MM.1S (cell line): ENCODE data around the gene ARHGEF10L.

Source experiments
- EZH2 ChIP-seq: fragments of 300-600 bp; sonication (generic); optimal IDR thresholded peaks from 2 replicates; pipeline ENCODE3; 2017; ENCODE audit warnings: low read depth, mild to moderate bottlenecking, antibody characterized with exemption, low read length, mixed read lengths
- EZH2phosphoT487 ChIP-seq: fragments of 300-600 bp; sonication (generic); IDR thresholded peaks from 2 replicates; pipeline ENCODE4 v1.6.1; 2018; ENCODE audit warnings: antibody characterized with exemption, low read length
- TF ChIP-seq, protein P1 (sequence below): fragments of 300-600 bp; sonication (generic); IDR thresholded peaks from 2 replicates; pipeline ENCODE4 v1.5.1; 2016; ENCODE audit warnings: antibody characterized with exemption, low read length, mixed read lengths

DNA sequence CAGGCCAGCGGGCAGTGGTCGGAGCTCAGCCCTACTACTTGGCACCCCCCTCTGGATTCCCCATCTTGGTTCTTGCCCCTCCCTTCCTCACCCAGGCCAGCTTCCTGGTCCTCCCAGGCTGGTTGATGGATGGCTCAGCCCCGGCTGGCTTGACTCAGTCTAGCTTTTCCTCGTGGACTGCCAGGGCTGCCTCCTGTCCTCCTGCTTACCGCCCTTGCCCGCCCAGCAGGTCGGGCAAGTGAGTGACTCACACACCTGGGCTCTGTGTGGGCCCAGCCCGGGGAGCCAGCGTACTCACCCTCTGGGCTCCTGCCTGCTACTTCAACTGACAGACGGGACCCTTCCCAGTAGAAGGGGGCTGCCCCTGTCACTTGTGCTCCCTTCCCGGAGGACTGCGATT lies 19.5 kb upstream of the ARHGEF10L start:
- TF ChIP-seq, protein P1, sequence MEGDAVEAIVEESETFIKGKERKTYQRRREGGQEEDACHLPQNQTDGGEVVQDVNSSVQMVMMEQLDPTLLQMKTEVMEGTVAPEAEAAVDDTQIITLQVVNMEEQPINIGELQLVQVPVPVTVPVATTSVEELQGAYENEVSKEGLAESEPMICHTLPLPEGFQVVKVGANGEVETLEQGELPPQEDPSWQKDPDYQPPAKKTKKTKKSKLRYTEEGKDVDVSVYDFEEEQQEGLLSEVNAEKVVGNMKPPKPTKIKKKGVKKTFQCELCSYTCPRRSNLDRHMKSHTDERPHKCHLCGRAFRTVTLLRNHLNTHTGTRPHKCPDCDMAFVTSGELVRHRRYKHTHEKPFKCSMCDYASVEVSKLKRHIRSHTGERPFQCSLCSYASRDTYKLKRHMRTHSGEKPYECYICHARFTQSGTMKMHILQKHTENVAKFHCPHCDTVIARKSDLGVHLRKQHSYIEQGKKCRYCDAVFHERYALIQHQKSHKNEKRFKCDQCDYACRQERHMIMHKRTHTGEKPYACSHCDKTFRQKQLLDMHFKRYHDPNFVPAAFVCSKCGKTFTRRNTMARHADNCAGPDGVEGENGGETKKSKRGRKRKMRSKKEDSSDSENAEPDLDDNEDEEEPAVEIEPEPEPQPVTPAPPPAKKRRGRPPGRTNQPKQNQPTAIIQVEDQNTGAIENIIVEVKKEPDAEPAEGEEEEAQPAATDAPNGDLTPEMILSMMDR = no peak
- TF ChIP-seq EZH2phosphoT487 (no peak), EZH2 (no peak)
